Suprapubic skin (tissue), 4 donors: ENCODE data around the gene PTGR3. TPM values are rescaled to one million over a fixed set of nuclear protein-coding genes. Genes with fewer than 3 reads are reported as not detected.

Source experiments
- DNase-seq, 2 donors: peaks; one replicate each; pipeline ENCODE4 v3.0.0-alpha.2; 2019; ENCODE audit warnings: low spot score in 2 of 2
- H3K27ac ChIP-seq: fragments of 200-600 bp; sonication (generic); one replicate; pipeline ENCODE4 v1.5.1; 2019
- H3K27me3 ChIP-seq: fragments of 200-600 bp; sonication (generic); one replicate; pipeline ENCODE4 v1.5.1; 2019
- H3K36me3 ChIP-seq: fragments of 200-600 bp; sonication (generic); one replicate; pipeline ENCODE4 v1.5.1; 2019
- H3K4me1 ChIP-seq: fragments of 200-600 bp; sonication (generic); one replicate; pipeline ENCODE4 v1.5.1; 2019
- H3K4me3 ChIP-seq: fragments of 200-600 bp; sonication (generic); one replicate; pipeline ENCODE4 v1.5.1; 2019; ENCODE audit warnings: mild to moderate bottlenecking
- H3K9me3 ChIP-seq: fragments of 200-600 bp; sonication (generic); one replicate; pipeline ENCODE4 v1.5.1; 2019
- CTCF ChIP-seq, 2 donors: fragments of 200-600 bp in 1 of 2; fragments of 450-650 bp in 1 of 2; sonication (generic) in 1 of 2; IDR thresholded peaks; one replicate each; pipeline ENCODE4 v1.5.1; 2016 to 2019; ENCODE audit warnings: antibody characterized with exemption in 2 of 2, mild to moderate bottlenecking in 1 of 2, moderate library complexity in 1 of 2
- EP300 ChIP-seq: sonication (generic); formaldehyde crosslinking; IDR thresholded peaks from one replicate; pipeline ENCODE4 v1.6.1; 2017; ENCODE audit warnings: antibody characterized with exemption
- POLR2A ChIP-seq, 2 donors: fragments of 450-650 bp; IDR thresholded peaks; one replicate each; pipeline ENCODE4 v1.6.1; 2017; ENCODE audit warnings: antibody characterized with exemption in 2 of 2, mild to moderate bottlenecking in 2 of 2, moderate library complexity in 2 of 2
- POLR2AphosphoS5 ChIP-seq, 3 donors: sonication (generic); formaldehyde crosslinking; IDR thresholded peaks; one replicate each; pipeline ENCODE4 v1.6.1; 2017; ENCODE audit warnings: antibody characterized with exemption in 3 of 3
- WGBS: methylation state at CpG from one replicate; pipeline ENCODE4 v1.1.5; 2018; 5-methylcytosine and 5-hydroxymethylcytosine counted together
- total RNA-seq, 4 donors: library from RNA; depleted of rRNA; stranded (reverse); fragments of >200 nt; gene quantifications; one replicate each; pipeline ENCODE4 v1.1.0, GENCODE V29; 2016

PTGR3 gene
- total RNA-seq, 4 donors from 2014 or later = 14.0 to 20.4 (median 15.5) TPM

- Histone ChIP-seq H3K4me3 (no peak overlapping the region), H3K9me3 (no peaks in the 10 kb centered on the region), H3K4me1 (no peaks in the 10 kb centered on the region), H3K36me3 (no peaks in the 10 kb centered on the region), H3K27me3 (no peaks in the 10 kb centered on the region), H3K27ac (no peak overlapping the region)
- 87% methylated on average over 13 of the region's 13 CpGs for WGBS
- TF ChIP-seq CTCF (IDR thresholded peaks at IDR 0.05) = no peak
- no peak for TF ChIP-seq EP300
- no peak for TF ChIP-seq POLR2A (IDR thresholded peaks at IDR 0.05)
- TF ChIP-seq POLR2AphosphoS5 (IDR thresholded peaks at IDR 0.05) = no peak
- no peak for DNase-seq
These were observed 28.9 kb downstream of the PTGR3 start for GRCh38 chr18:75179819-75180600.

DNA sequence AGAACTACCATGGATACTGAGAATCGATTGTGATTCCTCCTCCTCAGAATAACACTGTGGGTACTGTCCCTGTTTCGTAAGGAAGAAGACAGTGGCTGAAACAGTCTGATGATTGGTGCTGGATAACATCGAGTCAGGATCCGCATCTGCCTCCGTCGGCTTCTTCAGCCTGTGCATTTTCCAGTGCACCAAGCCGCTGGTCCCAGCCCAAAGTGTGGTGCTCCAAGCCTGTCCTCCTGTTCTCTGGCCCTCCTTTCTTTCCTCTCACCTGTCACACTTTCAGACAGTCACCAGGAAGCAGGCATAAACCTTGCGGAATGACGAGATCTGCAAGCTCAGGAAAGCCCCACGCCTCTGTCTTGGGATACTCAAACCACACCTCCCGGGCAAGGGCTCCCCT is 30.6 kb downstream of the PTGR3 start:
- no peak overlapping the region for H3K4me3 ChIP-seq
- DNase-seq = no peak
- H3K27ac ChIP-seq = no peak overlapping the region
- no peaks in the 10 kb centered on the region for H3K36me3 ChIP-seq
- TF ChIP-seq EP300 = no peak
- TF ChIP-seq POLR2AphosphoS5 (IDR thresholded peaks at IDR 0.05) = no peak
- no peaks in the 10 kb centered on the region for H3K4me1 ChIP-seq
- WGBS = 93% methylated on average over 11 of the region's 11 CpGs
- H3K27me3 ChIP-seq = no peaks in the 10 kb centered on the region
- no peaks in the 10 kb centered on the region for H3K9me3 ChIP-seq

DNA sequence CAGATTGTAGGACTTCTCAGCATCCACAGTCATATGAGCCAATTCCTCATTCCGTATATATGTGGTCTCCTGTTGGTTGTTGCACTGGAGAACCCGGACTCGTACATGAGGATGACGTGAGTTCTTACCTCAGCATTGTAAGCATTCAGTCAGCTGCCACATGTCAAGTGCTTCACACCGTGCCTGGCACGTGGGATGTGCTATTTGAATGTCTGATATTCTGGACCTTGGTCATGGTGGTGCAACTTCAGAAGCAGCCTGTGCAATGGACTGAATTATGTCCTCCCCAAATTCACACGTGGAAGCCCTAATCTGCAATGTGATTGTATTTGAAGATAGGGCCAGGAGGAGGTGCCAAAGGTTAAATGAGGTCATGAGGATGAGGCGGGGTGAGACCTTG is 32.1 kb downstream of the PTGR3 start:
- 79% methylated on average over 8 of the region's 8 CpGs for WGBS
- TF ChIP-seq POLR2AphosphoS5 (IDR thresholded peaks at IDR 0.05) = no peak
- no peak for TF ChIP-seq POLR2A (IDR thresholded peaks at IDR 0.05)
- TF ChIP-seq CTCF (IDR thresholded peaks at IDR 0.05) = no peak
- TF ChIP-seq EP300 = no peak
- H3K36me3 ChIP-seq = no peaks in the 10 kb centered on the region
- no peaks in the 10 kb centered on the region for H3K9me3 ChIP-seq
- no peak for DNase-seq
- H3K4me3 ChIP-seq = no peak overlapping the region
- no peaks in the 10 kb centered on the region for H3K27me3 ChIP-seq
- H3K4me1 ChIP-seq = no peaks in the 10 kb centered on the region
- no peak overlapping the region for H3K27ac ChIP-seq

GRCh38 chr18:75173738-75174137 is 35.2 kb downstream of the PTGR3 start:
- Histone ChIP-seq H3K27me3 (no peaks in the 10 kb centered on the region), H3K9me3 (no peaks in the 10 kb centered on the region)
- no peak for DNase-seq

GRCh38 chr18:75173125-75173432 is 35.9 kb downstream of the PTGR3 start:
- no peaks in the 10 kb centered on the region for H3K36me3 ChIP-seq
- TF ChIP-seq EP300 = no peak
- no peak for TF ChIP-seq POLR2A (IDR thresholded peaks at IDR 0.05)
- H3K9me3 ChIP-seq = no peaks in the 10 kb centered on the region
- no peaks in the 10 kb centered on the region for H3K27me3 ChIP-seq
- DNase-seq = no peak
- no peaks in the 10 kb centered on the region for H3K4me1 ChIP-seq
- WGBS = 57% methylated on average over 5 of the region's 5 CpGs
- H3K27ac ChIP-seq = no peak overlapping the region
- H3K4me3 ChIP-seq = no peak overlapping the region

More at GRCh38 chr18:75173738-75174137, 35.2 kb downstream of the PTGR3 start:
- H3K4me1 ChIP-seq = no peaks in the 10 kb centered on the region
- TF ChIP-seq POLR2AphosphoS5 (IDR thresholded peaks at IDR 0.05) (no peak), EP300 (no peak), POLR2A (IDR thresholded peaks at IDR 0.05) (no peak), CTCF (IDR thresholded peaks at IDR 0.05) (no peak)
- WGBS = 79% methylated on average over 4 of the region's 4 CpGs
- no peak overlapping the region for H3K4me3 ChIP-seq
- no peak overlapping the region for H3K27ac ChIP-seq
- no peaks in the 10 kb centered on the region for H3K36me3 ChIP-seq

DNA sequence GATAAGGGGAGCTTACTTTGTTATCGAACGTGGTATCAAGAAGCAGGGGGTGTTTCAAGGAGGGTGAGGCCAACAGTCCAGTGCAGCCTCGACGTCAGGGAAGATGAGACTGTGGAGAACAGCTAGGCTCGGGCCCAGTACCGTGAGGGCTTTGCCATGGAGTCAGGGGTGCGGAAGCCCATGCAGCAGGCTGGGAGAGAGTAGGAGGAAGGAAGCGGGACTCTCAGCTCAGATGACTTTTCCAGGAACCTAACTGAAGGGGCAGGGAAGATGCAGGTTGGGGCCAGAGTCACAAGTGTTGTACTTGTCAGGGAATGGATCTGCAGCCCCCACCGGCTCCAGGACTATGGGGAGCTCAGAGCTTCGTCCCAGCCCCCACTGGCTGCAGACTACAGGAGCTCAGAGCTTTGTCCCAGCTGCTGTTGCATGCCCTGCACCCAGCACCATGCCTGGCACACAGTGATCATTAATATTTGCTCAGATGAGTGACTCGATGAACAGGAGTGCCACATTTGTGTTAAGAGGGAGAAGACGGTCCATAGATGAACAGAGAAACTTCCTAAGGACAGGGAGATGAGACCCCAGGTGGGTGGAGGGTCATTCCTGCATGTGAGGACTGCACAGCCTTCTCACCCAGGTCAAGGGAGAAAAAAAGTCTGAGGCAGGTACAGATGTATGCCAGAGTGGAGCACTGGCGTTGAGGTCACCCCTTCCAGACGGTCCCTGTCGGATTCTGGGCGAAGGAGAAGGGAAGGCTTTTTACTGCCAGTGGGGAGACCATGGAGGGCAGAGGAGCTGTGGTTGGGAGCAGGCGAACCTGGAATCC is 36.4 kb downstream of the PTGR3 start:
- no peak overlapping the region for H3K27ac ChIP-seq
- H3K4me1 ChIP-seq = no peaks in the 10 kb centered on the region
- 89% methylated on average over 17 of the region's 17 CpGs for WGBS
- H3K9me3 ChIP-seq = no peaks in the 10 kb centered on the region
- no peaks in the 10 kb centered on the region for H3K36me3 ChIP-seq
- TF ChIP-seq POLR2AphosphoS5 (IDR thresholded peaks at IDR 0.05) (no peak), CTCF (IDR thresholded peaks at IDR 0.05) (no peak), POLR2A (IDR thresholded peaks at IDR 0.05) (no peak), EP300 (no peak)
- no peak for DNase-seq
- H3K27me3 ChIP-seq = no peaks in the 10 kb centered on the region
- H3K4me3 ChIP-seq = no peak overlapping the region
